K562 (cell line): ENCODE results near the gene SLC27A6. TPM values are rescaled to one million over a fixed set of nuclear protein-coding genes. Genes with fewer than 3 reads are reported as not detected.

ENCODE experiments used
- ADNP ChIP-seq: fragments of 200-800 bp; sonication (Bioruptor generic); IDR thresholded peaks from 2 replicates; pipeline ENCODE4 v1.6.1; 2016; ENCODE audit warnings: missing genetic modification characterization, missing compliant biosample characterization
- ASH1L ChIP-seq: fragments of 450-650 bp; IDR thresholded peaks from 2 replicates; pipeline ENCODE4 v1.6.1; 2018; ENCODE audit warnings: borderline replicate concordance, mild to moderate bottlenecking, low read depth; ENCODE audit not compliant: partially characterized antibody
- DMBX1 ChIP-seq: fragments of 250-450 bp; sonication (Bioruptor Pico); IDR thresholded peaks from 2 replicates; pipeline ENCODE4 v1.8.0; 2022; ENCODE audit warnings: inconsistent platforms, mild to moderate bottlenecking, moderate library complexity, borderline replicate concordance
- GATA2 ChIP-seq: sonication (generic); formaldehyde crosslinking; IDR thresholded peaks from 2 replicates; pipeline ENCODE4 v1.4.0; 2020; ENCODE audit warnings: mild to moderate bottlenecking, missing genetic modification reagents
- HDAC2 ChIP-seq: fragments of 450-650 bp; IDR thresholded peaks from 2 replicates; pipeline ENCODE4 v1.6.1; 2016; ENCODE audit warnings: mild to moderate bottlenecking
- ILF3 ChIP-seq: fragments of 450-650 bp; IDR thresholded peaks from 2 replicates; pipeline ENCODE4 v1.6.1; 2018; ENCODE audit warnings: antibody characterized with exemption, mild to moderate bottlenecking, moderate library complexity, borderline replicate concordance
- MAFK ChIP-seq: IDR thresholded peaks from 2 replicates; pipeline ENCODE4 v1.6.1; 2011; ENCODE audit warnings: low read length, improper control_type of control experiment
- NFXL1 ChIP-seq: fragments of 450-650 bp; formaldehyde crosslinking; IDR thresholded peaks from 2 replicates; pipeline ENCODE4 v1.4.0; 2021; ENCODE audit warnings: mild to moderate bottlenecking
- PHB ChIP-seq: fragments of 250-450 bp; sonication (Bioruptor Pico); IDR thresholded peaks from 2 replicates; pipeline ENCODE4 v1.5.0; 2021
- PYGO2 ChIP-seq: fragments of 450-650 bp; IDR thresholded peaks from 2 replicates; pipeline ENCODE4 v1.6.1; 2016; ENCODE audit warnings: mild to moderate bottlenecking, missing genetic modification characterization, moderate library complexity, missing compliant biosample characterization
- RAD21 ChIP-seq, 2 experiments: fragments of 250-450 bp in 1 of 2; fragments of 450-650 bp in 1 of 2; sonication (Bioruptor Pico) in 1 of 2; formaldehyde crosslinking in 1 of 2; IDR thresholded peaks in 1 of 2; conservative IDR thresholded peaks in 1 of 2; 2 replicates each; pipeline versions ENCODE4 v1.4.0 to v1.8.0; 2020 to 2022; ENCODE audit warnings: mild to moderate bottlenecking in 2 of 2, moderate library complexity in 1 of 2
- RNF2 ChIP-seq: sonication (generic); IDR thresholded peaks from 2 replicates; pipeline ENCODE4 v1.6.1; 2016
- RUNX1 ChIP-seq: sonication (generic); IDR thresholded peaks from 2 replicates; pipeline ENCODE4 v1.6.1; 2016; ENCODE audit warnings: antibody characterized with exemption, low read depth
- SIRT6 ChIP-seq: IDR thresholded peaks from one replicate; pipeline ENCODE4 v1.6.1; 2012; ENCODE audit warnings: low read depth, mild to moderate bottlenecking, control low read depth, inconsistent platforms, low read length, moderate library complexity
- TEAD4 ChIP-seq, 2 experiments: sonication (generic) in 1 of 2; formaldehyde crosslinking in 1 of 2; IDR thresholded peaks; 2 replicates each; pipeline versions ENCODE4 v1.6.1 to v1.8.0; 2012 to 2022; ENCODE audit warnings: borderline replicate concordance in 1 of 2, inconsistent platforms in 1 of 2, low read length in 1 of 2, mild to moderate bottlenecking in 1 of 2, missing genetic modification reagents in 1 of 2
- TRIM28 ChIP-seq: fragments of 450-650 bp; IDR thresholded peaks from 2 replicates; pipeline ENCODE4 v1.6.1; 2017
- ZNF239 ChIP-seq: fragments of 250-450 bp; sonication (Bioruptor Pico); IDR thresholded peaks from 2 replicates; pipeline ENCODE4 v1.4.0; 2020; ENCODE audit warnings: mild to moderate bottlenecking
- polyA plus RNA-seq, 8 experiments: library from polyadenylated mRNA; depleted of rRNA in 4 of 8; stranded (reverse) in 5 of 8; unstranded in 3 of 8; fragments of >200 nt; fragmentation: Nextera tagmentation in 2 of 8; fragmentation: Illumina TruSeq in 1 of 8; extraction: Ambion mirVana in 2 of 8; extraction: Trizol in 1 of 8; gene quantifications; 2 replicates each; pipeline versions ENCODE4 v1.2.1 to v1.2.3, GENCODE V29; 2011 to 2014; ENCODE audit warnings: inconsistent platforms in 1 of 8, missing spikeins in 1 of 8
- total RNA-seq, 7 experiments: library from RNA; depleted of rRNA in 6 of 7; stranded (reverse); fragments of >200 nt in 6 of 7; fragmentation: Illumina TruSeq in 2 of 7; extraction: Trizol in 2 of 7; gene quantifications; 2 replicates each; pipeline versions ENCODE4 v1.2.1 to v1.2.3, GENCODE V29; 2011 to 2021; ENCODE audit warnings: low replicate concordance in 1 of 7
- TF ChIP-seq, protein P1 (sequence below): sonication (generic); formaldehyde crosslinking; IDR thresholded peaks from 2 replicates; pipeline ENCODE4 v1.8.0; 2022; ENCODE audit warnings: missing genetic modification reagents, mild to moderate bottlenecking, moderate library complexity, borderline replicate concordance
- TF ChIP-seq, protein P2 (sequence below): fragments of 450-650 bp; IDR thresholded peaks from one replicate; pipeline ENCODE4 v1.6.1; 2018; ENCODE audit warnings: mild to moderate bottlenecking, moderate library complexity; ENCODE audit not compliant: partially characterized antibody
- TF ChIP-seq, protein P3 (sequence below): fragments of 450-650 bp; conservative IDR thresholded peaks from 2 replicates; pipeline ENCODE4 v1.6.1; 2016; ENCODE audit warnings: missing genetic modification characterization, low read depth, mild to moderate bottlenecking, control low read depth, missing compliant biosample characterization

The SLC27A6 gene
- total and polyA plus RNA-seq, 9 of the 15 experiments (the other 6 are each of a cell fraction or from before 2014, with no cell fraction given) = 0.56 to 1.9 (median 1.2) TPM

DNA sequence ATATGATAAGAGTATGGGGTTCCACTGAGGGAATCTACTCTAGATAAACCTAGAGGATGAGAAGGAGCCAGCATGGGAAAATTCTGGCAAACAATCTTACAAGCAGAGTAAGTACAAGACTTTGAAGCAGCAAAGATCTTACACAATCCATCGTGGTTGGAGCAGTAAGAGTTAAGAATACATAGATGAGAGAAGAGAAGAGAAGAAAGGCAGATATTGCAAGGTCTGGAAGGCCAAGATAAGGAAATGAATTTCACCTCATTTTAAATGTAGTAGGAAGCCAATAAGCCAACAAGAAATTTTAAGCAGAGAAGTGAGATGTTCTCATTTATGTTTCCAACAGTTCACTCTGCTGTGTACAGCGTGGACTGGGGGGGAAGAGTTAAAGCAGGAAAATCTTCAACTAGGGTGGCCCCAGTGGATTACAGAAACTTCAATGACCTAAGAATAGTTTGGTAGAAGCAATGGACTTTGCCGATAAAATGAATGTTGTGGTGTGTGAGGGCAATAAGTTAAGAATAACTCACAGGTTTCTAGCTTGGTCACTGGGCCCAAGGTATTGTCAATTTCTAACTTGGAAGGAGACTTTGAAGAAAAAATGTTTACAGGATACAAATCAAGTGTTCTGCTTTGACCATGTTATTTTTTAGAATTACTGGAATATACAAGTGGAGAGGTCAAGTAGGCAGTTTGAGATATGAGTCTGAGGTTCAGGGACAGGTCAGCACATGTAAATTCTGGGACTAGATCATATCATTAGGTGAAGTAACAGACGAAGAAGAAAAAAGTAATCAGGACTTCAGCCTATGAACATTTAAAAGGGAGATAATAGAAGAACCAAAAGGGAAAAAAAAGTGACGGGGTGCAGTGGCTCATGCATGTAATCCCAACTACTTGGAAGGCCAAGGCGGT, 117.2 kb downstream of the SLC27A6 start (continued):
- TF ChIP-seq DMBX1 (CRISPR knock-in tag) (no peak), MAFK (no peak), PYGO2 (tag) (no peak), ADNP (tag) (peak; percentile 65; the same call in 1 of the 2 replicates), ILF3 (no peak), HDAC2 (peak; percentile 53; the same call in 1 of the 2 replicates), ASH1L (peak; percentile 24), SIRT6 (no peak), ZNF239 (CRISPR knock-in tag) (no peak), NFXL1 (CRISPR knock-in tag) (no peak), RNF2 (peak; percentile 58), GATA2 (peak; percentile 72), TEAD4 (IDR thresholded peaks at IDR 0.05; ENCODE audit: low read length) (peak; percentile 93), TEAD4 (CRISPR knock-in tag; IDR thresholded peaks at IDR 0.05; ENCODE audit: borderline replicate concordance) (no peak), TRIM28 (no peak), RAD21 (CRISPR knock-in tag; conservative IDR thresholded peaks at IDR 0.05 in 1 of 2, IDR thresholded peaks at IDR 0.05 in 1 of 2) (peak in 1 of 2 experiments; percentile 24; a peak in 1 of 4 replicates), PHB (CRISPR knock-in tag) (no peak), RUNX1 (no peak)
- TF ChIP-seq, protein P1, sequence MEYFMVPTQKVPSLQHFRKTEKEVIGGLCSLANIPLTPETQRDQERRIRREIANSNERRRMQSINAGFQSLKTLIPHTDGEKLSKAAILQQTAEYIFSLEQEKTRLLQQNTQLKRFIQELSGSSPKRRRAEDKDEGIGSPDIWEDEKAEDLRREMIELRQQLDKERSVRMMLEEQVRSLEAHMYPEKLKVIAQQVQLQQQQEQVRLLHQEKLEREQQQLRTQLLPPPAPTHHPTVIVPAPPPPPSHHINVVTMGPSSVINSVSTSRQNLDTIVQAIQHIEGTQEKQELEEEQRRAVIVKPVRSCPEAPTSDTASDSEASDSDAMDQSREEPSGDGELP = no peak
- TF ChIP-seq, protein P2, sequence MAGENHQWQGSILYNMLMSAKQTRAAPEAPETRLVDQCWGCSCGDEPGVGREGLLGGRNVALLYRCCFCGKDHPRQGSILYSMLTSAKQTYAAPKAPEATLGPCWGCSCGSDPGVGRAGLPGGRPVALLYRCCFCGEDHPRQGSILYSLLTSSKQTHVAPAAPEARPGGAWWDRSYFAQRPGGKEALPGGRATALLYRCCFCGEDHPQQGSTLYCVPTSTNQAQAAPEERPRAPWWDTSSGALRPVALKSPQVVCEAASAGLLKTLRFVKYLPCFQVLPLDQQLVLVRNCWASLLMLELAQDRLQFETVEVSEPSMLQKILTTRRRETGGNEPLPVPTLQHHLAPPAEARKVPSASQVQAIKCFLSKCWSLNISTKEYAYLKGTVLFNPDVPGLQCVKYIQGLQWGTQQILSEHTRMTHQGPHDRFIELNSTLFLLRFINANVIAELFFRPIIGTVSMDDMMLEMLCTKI = no peak
- TF ChIP-seq, protein P3, sequence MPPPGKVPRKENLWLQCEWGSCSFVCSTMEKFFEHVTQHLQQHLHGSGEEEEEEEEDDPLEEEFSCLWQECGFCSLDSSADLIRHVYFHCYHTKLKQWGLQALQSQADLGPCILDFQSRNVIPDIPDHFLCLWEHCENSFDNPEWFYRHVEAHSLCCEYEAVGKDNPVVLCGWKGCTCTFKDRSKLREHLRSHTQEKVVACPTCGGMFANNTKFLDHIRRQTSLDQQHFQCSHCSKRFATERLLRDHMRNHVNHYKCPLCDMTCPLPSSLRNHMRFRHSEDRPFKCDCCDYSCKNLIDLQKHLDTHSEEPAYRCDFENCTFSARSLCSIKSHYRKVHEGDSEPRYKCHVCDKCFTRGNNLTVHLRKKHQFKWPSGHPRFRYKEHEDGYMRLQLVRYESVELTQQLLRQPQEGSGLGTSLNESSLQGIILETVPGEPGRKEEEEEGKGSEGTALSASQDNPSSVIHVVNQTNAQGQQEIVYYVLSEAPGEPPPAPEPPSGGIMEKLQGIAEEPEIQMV (tag) = no peak
